ENCODE measurements around the gene SLC9A4. TPM values are rescaled to one million over a fixed set of nuclear protein-coding genes. Genes with fewer than 3 reads are reported as not detected.
"Not testable (repeated sequence)": the region's sequence is repeated elsewhere in the genome, so short reads cannot be mapped to it uniquely, and the experiment has no call there.

Gene SLC9A4
- total RNA-seq, 1 donor from 2014 or later = 0.18 TPM

DNA sequence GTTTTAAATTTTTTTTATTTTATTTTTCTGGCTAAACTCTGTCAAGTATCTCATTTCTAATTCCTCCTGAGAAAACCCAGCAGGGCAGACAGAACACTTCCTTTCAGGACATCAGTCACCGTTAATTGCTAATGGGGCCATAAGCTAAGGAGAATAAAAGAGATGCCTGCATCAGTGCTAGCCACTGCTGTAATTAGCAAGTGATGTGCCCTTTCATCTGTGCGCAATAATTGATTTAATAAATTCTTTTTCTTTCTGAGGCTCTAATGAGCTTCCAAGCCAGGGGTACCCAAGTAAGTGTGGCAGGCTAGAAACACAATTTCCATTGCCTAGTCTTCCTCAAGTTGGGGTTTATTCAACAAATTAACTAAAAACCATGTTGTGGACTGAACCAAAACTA, 65.5 kb downstream of the SLC9A4 start:
- intact Hi-C loops (cut with micrococcal nuclease) = no loop called here

DNA sequence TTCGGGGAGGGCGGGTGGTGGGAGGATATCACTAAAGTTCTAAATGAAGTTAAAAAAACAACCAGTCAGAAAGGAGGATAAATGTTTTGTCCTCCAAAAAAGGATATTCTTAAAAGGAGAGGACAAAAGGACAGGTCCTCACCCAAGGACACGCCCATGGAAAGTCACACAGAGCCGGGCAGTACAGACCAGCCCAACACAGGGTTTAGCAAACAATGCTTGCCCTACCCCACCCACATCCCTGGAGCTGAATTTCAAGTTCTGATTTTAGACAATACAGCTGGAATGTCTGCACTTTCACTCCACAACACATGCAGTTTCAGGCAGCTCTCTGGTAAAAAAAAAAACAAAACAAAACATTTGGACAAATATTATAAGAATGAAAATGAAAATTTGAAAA, 67.9 kb downstream of the SLC9A4 start:
- intact Hi-C loops (cut with micrococcal nuclease) = no loop called here

DNA sequence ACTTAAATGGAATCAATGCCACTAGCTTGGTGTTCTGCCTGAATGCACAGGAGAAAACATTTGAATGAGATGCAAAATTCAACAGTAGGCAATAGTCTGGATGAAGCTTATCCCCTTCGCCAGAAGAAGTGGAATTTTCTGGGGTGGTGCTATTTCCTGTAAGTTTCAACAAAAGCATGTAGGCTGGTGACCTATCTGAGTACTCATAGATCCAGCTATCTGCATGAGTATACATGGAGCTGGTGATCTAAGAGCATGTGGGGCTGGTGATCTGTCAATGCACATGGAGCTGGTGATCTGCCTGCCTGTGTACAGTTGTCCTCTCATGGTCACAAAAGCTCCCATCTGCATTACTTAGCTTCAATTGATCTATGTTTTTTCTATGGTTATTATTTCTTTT, 71.2 kb downstream of the SLC9A4 start:
- intact Hi-C loops (cut with micrococcal nuclease) = no loop called here

GRCh38 chr2:102547462-102547861, 74.4 kb downstream of the SLC9A4 start:
- intact Hi-C loops (cut with micrococcal nuclease) = no loop called here

DNA sequence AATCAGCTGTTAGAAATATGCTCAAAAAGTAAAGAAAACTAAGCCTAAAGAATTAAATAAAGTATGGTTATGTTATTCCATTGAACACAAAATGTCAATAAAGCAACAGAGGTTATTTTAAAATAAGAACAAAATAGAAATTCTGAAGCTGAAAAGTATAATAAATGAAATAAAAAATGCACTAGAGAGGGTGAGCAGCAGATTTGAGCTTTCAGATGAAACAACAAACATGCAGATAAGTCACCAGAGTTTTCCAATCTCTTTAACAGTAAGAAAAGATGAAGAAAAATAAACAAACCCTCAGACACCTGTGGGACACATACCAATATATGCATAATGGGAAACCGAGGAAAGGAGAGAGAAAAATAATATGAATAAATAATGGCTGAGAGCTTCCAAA, 76.0 kb downstream of the SLC9A4 start:
- intact Hi-C loops (cut with micrococcal nuclease) = no loop called here

GRCh38 chr2:102550151-102550550, 77.1 kb downstream of the SLC9A4 start:
- intact Hi-C loops (cut with micrococcal nuclease) = no loop called here

DNA sequence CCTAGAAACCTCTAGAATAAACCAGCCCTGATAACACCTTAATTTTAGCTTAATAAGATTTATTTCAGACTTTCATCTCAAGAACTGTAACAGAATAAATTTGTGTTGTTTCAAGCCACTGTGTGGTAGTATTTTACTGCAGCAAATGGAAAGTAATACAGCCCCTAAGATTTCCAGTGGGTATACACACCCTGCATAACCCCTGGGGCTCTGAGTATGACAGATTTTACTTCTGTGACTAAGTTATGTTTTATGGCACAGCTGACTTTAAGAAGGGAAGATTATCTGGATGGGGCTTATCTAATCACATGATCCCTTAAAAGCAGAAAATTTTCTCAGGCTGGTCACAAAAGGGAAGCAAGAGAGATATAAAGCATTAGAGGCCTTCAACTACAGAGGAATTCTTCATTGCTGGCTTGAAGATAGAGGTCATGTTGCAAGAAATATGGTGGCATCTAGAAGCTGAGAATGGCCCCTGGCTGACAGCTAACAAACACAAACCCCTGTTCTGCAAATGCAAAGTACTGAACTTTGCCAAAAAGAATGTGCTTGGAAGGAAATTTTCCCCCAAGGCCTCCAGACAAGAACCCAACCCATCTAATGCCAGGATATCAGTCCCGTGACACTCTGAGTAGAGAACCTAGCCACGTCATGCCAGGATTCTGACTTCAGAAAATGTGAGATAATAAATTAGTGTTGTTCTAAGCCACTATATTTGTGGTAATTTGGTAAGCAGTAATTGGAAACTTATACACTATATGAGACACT, 78.5 kb downstream of the SLC9A4 start:
- intact Hi-C loops (cut with micrococcal nuclease) = no loop called here

GRCh38 chr2:102553601-102554000, 80.6 kb downstream of the SLC9A4 start:
- intact Hi-C loops (cut with micrococcal nuclease) = no loop called here

DNA sequence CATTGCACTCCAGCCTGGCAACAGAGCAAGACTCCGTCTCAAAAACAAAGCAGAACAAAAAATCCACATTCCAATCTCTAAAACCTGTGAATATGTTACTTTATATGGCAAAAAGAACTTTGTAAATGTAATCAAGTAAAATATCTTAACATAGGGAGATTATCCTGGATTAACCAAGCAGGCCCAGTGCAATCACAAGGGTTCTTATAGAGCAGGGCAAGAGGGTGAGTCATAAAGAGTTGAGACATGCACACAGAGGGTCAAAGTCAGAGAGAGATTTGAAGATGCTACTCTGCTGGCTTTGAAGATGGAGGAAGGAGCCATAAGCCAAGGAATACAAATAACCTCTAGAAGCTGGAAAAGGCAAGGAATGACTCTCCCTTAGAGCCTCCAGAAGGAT, 85.4 kb downstream of the SLC9A4 start:
- intact Hi-C loops (cut with micrococcal nuclease) = no loop called here

DNA sequence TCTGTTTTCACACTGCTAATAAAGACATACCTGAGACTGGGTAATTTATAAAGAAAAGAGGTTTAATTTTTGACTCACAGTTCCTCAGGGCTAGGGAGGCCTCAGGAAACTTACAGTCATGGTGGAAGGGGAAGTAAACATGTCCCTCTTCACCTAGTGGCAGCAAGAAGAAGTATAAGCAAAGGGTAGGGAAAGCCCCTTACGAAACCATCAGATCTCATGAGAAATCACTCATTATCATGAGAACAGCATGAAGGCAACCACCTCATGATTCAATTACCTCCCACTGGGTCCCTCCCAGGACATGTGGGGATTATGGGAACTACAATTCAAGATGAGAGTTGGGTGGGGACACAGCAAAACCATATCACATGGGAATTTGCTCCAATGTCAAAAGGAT, 89.5 kb downstream of the SLC9A4 start:
- intact Hi-C loops (cut with micrococcal nuclease) = not testable (repeated sequence)

DNA sequence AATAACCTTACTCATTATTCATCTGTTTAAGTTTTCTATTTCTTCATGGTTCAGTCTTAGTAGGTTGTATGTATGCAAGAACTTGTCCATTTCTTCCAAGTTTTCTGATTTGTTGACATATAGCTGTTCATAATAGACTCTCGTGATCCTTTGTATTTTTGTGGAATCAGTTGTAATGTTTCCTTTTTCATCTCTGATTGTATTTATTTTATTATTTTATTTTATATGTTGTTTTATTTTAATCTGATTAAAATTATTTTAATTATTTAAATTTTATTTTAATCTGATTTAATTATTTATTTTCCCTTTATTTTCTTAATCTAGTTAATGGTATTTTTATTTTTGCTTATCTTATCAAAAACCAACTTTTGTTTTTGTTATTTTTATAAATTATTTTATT, 102.9 kb downstream of the SLC9A4 start:
- intact Hi-C loops (cut with micrococcal nuclease) = no loop called here

GRCh38 chr2:102578376-102578775, 105.3 kb downstream of the SLC9A4 start:
- intact Hi-C loops (cut with micrococcal nuclease) = no loop called here

GRCh38 chr2:102581911-102582310, 108.9 kb downstream of the SLC9A4 start:
- intact Hi-C loops (cut with micrococcal nuclease) = no loop called here

DNA sequence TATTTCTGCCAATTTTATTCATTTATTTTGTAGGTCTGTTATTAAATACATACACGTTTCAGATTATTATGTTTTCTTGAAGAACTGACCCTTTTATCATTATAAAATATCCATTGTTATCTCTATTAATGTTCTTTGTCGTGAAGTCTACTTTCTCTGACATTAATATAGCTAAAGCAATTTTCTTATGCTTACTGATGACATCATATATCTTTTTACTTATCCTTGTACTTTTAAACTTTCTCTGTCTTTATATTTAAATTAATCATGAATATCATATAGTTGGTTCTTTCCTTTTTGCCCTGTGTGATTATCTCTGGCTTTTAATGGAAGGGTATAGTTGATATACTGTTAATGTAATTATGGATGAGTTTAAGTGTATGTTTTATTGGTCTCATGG, 109.8 kb downstream of the SLC9A4 start:
- intact Hi-C loops (cut with micrococcal nuclease) = no loop called here

Other genes with a start within 250 kb of the SLC9A4 start
- gene IL1RL1, start 161.7 kb upstream of the SLC9A4 start, total RNA-seq = 2.4 and 3.0 TPM in 2 replicates
- 21.3 and 24.3 TPM in 2 replicates for gene IL18R1, start 117.4 kb upstream of the SLC9A4 start, total RNA-seq
- gene IL18RAP, start 50.1 kb upstream of the SLC9A4 start, total RNA-seq = 3.4 and 4.2 TPM in 2 replicates
- gene SLC9A2, start 146.3 kb downstream of the SLC9A4 start, total RNA-seq = 0.07 TPM in 1 of 2 replicates, not detected in the other

Measured in T-helper 2 cell treated with Interferon-gamma antibody and Interleukin-4, amounts not matched to agents 100 ng/mL and 5 ng/mL, for 36 hours (primary cell).